ENCODE results near the gene MPRIP.
"Not testable (repeated sequence)": the region's sequence is repeated elsewhere in the genome, so short reads cannot be mapped to it uniquely, and the experiment has no call there.

MPRIP gene

GRCh38 chr17:17131839-17132238 is 89.6 kb downstream of the MPRIP start:
- no peak for TF ChIP-seq CTCF (IDR thresholded peaks at IDR 0.05; ENCODE audit: low read depth, low read length)

DNA sequence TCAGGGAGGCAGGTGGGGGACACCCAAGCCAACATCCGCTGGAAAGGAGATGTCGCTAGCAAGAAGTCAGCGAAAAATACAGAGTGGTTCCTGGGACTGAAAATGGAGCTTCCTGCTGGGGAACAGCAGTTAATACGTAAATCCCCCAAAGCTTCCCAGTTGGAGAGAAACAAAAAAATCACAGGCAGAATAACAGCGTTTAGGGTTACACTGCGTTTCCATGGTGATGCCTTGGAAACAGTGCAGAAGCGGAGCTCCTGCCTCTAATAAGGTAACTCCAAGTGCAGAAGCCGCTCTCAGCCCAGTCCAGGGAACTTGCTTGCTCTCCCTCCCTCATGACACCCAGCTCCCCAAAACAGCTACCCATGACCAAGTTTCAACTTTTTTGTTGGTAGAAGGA is 90.5 kb downstream of the MPRIP start:
- TF ChIP-seq CTCF (IDR thresholded peaks at IDR 0.05; ENCODE audit: low read depth, low read length), result no peak
- DNase-seq (ENCODE audit: extremely low read depth, low read depth), result no peak

More at GRCh38 chr17:17131839-17132238, 89.6 kb downstream of the MPRIP start:
- DNase-seq (ENCODE audit: extremely low read depth, low read depth), result no peak

- TF ChIP-seq CTCF (IDR thresholded peaks at IDR 0.05; ENCODE audit: low read depth, low read length), result no peak
- DNase-seq (ENCODE audit: extremely low read depth, low read depth), result no peak
Observed at GRCh38 chr17:17134051-17134956, 92.0 kb downstream of the MPRIP start.

- DNase-seq (ENCODE audit: extremely low read depth, low read depth), result no peak
- TF ChIP-seq CTCF (IDR thresholded peaks at IDR 0.05; ENCODE audit: low read depth, low read length), result no peak
Observed at GRCh38 chr17:17134957-17135333, 92.7 kb downstream of the MPRIP start.

GRCh38 chr17:17136221-17136620 is 94.0 kb downstream of the MPRIP start:
- not testable (repeated sequence) for DNase-seq (ENCODE audit: extremely low read depth, low read depth)

DNA sequence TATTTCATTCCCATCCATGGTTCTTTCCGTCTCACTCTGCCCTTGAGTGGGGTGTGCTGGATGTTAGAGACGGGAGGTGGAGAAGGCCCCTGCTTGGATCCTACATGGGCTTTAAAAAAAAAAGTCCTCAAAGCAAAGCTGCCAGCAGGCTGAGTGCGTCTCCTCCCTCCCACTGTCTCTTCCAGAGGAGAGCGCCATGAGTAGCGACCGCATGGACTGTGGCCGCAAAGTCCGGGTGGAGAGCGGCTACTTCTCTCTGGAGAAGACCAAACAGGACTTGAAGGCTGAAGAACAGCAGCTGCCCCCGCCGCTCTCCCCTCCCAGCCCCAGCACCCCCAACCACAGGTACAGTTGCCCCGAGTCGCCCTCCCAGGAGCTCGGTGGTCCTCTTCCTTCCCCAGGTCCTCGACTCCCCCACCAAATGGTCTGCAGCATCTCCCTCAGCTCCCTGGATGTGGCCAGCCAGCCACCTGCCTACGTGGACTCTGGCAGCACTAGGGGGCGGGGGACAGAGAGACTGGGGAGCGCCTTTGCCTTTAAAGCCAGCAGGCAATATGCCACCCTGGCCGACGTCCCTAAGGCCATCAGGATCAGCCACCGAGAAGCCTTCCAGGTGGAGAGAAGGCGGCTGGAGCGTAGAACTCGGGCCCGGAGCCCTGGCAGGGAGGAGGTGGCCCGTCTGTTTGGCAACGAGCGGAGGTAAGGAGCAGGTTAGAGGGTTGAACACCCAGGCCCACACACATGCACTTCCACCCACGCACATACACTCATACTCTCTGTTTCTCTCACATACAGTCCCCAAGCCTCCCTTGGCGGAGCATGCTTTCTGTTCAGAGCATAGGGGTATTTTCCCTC is 95.7 kb downstream of the MPRIP start:
- no peak for DNase-seq (ENCODE audit: extremely low read depth, low read depth)
- TF ChIP-seq CTCF (IDR thresholded peaks at IDR 0.05; ENCODE audit: low read depth, low read length), result no peak

DNA sequence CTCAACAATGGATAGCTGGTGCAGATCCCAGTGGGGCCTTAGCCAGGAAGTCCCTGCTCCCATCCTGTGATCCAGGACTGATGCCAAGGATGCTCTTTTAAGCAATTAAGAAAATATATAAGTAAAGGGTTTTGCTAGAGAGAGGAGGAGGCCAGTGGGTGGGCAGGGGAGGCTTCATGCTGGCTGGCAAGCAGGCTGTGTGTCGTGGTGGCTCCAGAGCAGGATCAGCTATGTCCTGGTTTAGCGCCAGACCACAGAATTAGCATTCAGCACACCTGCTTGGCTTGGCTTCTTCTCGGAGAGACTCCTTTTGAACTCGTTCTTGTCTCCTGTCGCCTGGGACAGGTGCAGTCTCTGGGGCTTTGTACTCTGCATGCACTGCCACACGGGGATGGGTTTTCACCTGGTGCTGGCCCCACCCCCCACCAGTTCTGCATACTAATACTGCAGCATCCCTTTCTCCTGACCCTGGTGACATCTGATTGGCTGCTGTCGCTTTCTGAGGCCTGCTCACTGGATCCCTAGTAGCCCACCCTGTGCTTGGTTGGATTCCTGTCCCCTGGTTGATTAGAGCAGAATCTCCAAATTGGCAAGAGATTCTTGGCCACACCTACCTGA is 97.8 kb downstream of the MPRIP start:
- TF ChIP-seq CTCF (IDR thresholded peaks at IDR 0.05; ENCODE audit: low read depth, low read length), result no peak
- DNase-seq (ENCODE audit: extremely low read depth, low read depth), result no peak

All from AG09319 (cell line).